Activated CD4-positive, alpha-beta T cell treated with anti-CD3 and anti-CD28 coated beads, Interleukin-10, Interleukin-2, amounts not matched to agents 100 ng/mL and 50 ng/mL, durations not matched to agents 16 hours and 8 hours (primary cell): ENCODE data around the gene KIF2A.

Source experiments
- DNase-seq: peaks from one replicate; pipeline ENCODE4 v3.0.0-alpha.2; 2020

KIF2A gene

GRCh38 chr5:62296998-62297397 is 9.0 kb upstream of the KIF2A start:
- DNase-seq, result peak; percentile 70

- DNase-seq, result no peak
Observed at GRCh38 chr5:62298118-62298517, 7.9 kb upstream of the KIF2A start.

GRCh38 chr5:62299101-62299500 is 6.9 kb upstream of the KIF2A start:
- no peak for DNase-seq

- no peak for DNase-seq
Observed at GRCh38 chr5:62299600-62299999, 6.4 kb upstream of the KIF2A start.

- no peak for DNase-seq
Observed at GRCh38 chr5:62305358-62305714, 670 bp upstream of the KIF2A start.

GRCh38 chr5:62306323-62306895 is 403 bp downstream of the KIF2A start:
- DNase-seq, result no peak

GRCh38 chr5:62306896-62307689 is 1.1 kb downstream of the KIF2A start:
- peak; percentile 70 for DNase-seq

- DNase-seq, result no peak
Observed at GRCh38 chr5:62308439-62308838, 2.4 kb downstream of the KIF2A start.

GRCh38 chr5:62309107-62309506 is 3.1 kb downstream of the KIF2A start:
- DNase-seq, result no peak

- no peak for DNase-seq
Observed at GRCh38 chr5:62310426-62311143, 4.6 kb downstream of the KIF2A start.

- no peak for DNase-seq
Observed at GRCh38 chr5:62312036-62312435, 6.0 kb downstream of the KIF2A start.

GRCh38 chr5:62312674-62313073 is 6.7 kb downstream of the KIF2A start:
- DNase-seq, result no peak

- no peak for DNase-seq
Observed at GRCh38 chr5:62314213-62314830, 8.3 kb downstream of the KIF2A start.

- no peak for DNase-seq
Observed at GRCh38 chr5:62315376-62316175, 9.6 kb downstream of the KIF2A start.

- DNase-seq, result no peak
Observed at GRCh38 chr5:62316176-62316502, 10.1 kb downstream of the KIF2A start.

GRCh38 chr5:62317810-62318209 is 11.8 kb downstream of the KIF2A start:
- DNase-seq, result no peak

- DNase-seq, result no peak
Observed at GRCh38 chr5:62322484-62322883, 16.5 kb downstream of the KIF2A start.

- no peak for DNase-seq
Observed at GRCh38 chr5:62326302-62326701, 20.3 kb downstream of the KIF2A start.

- no peak for DNase-seq
Observed at GRCh38 chr5:62326702-62327101, 20.7 kb downstream of the KIF2A start.

- DNase-seq, result no peak
Observed at GRCh38 chr5:62327138-62328053, 21.4 kb downstream of the KIF2A start.

- no peak for DNase-seq
Observed at GRCh38 chr5:62328772-62329491, 22.9 kb downstream of the KIF2A start.
